ENCODE data around the gene MMP23B. TPM values are rescaled to one million over a fixed set of nuclear protein-coding genes. Genes with fewer than 3 reads are reported as not detected.
A peak's percentile ranks its signal among the peaks of the same experiment; 100 is the strongest.
"Not testable (repeated sequence)": the region's sequence is repeated elsewhere in the genome, so short reads cannot be mapped to it uniquely, and the experiment has no call there.

The MMP23B gene
- total RNA-seq (10 to 100 TPM; 15.5 to 74.5 TPM), polyA plus RNA-seq (100 to 1,000 TPM in 1 of 2 donors, 10 to 100 TPM in 1; 41.2 to 120 TPM)
- long read RNA-seq, donor 1, partial matches to known transcripts = 0 of 6 reads
- long read RNA-seq, donor 1, other reads (novel, unspliced or antisense) = 2 of 6 reads
- long read RNA-seq, donor 2, transcript MMP23B-201 (8 exons, 1,326 nt) = major isoform, 20 of 55 reads
- long read RNA-seq, donor 2, partial matches to known transcripts = 15 of 55 reads
- long read RNA-seq, donor 2, other reads (novel, unspliced or antisense) = 14 of 55 reads

DNA sequence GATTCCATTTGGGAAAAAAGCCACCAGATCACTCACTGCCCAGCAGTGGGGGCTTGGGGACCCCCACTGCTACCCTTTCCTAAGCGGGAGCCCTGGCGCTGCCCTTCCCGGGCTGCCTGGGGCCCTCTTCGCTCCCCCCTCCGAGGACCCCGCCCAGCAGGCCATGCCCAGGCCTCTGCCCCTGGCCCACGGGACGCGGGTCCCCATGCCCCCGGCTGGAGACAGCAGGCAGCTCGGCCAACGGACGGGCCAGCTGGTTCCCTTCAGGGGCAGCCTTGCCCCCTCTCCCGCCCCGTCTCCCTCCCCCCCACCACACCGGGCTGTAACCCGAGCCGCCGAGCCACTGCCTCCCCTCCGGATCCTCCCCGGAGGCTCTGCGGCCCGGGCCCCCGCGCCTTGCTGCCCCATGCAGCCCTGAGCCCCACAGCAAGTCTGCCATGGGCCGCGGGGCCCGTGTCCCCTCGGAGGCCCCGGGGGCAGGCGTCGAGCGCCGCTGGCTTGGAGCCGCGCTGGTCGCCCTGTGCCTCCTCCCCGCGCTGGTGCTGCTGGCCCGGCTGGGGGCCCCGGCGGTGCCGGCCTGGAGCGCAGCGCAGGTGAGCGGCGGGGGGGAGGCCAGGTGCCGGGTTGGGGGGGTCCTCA lies at the start of gene MMP23B:
Gene MMP23B, plus strand, starts transcription at position 392 of the 639 bp plus-strand sequence. Its CDS starts 46 bp downstream, at position 438.
- ATAC-seq (ENCODE audit: low FRiP score) (no peak), DNase-seq (peak; percentile 64 to 78)
- WGBS, 2 donors = 1% methylated on average over 28 to 48 of the region's 48 CpGs
- intact Hi-C loops (cut with DNase I) = no loop called here
- peaks cover 0 to 4% of the 10 kb centered on the region in 2 donors for H3K36me3 ChIP-seq (ENCODE audit: control insufficient read depth in 1 of 2, insufficient read depth in 2 of 2, low read length in 1 of 2)
- H3K9me3 ChIP-seq (ENCODE audit: control insufficient read depth, low read length) = no peaks in the 10 kb centered on the region
- H3K27ac ChIP-seq (ENCODE audit: low read depth in 1 of 2, low read length in 2 of 2) = peak within 1 kb of the TSS in 1 of 2 donors; percentile 42
- no peak within 1 kb of the TSS for H3K4me3 ChIP-seq (ENCODE audit: low read length in 2 of 2)
- H3K27me3 ChIP-seq (ENCODE audit: control insufficient read depth in 1 of 2, insufficient read depth in 2 of 2, low read length in 1 of 2) = no peaks in the 10 kb centered on the region
- H3K4me1 ChIP-seq (ENCODE audit: control insufficient read depth in 1 of 2, insufficient read depth in 2 of 2, low read length in 2 of 2) = no peaks in the 10 kb centered on the region

DNA sequence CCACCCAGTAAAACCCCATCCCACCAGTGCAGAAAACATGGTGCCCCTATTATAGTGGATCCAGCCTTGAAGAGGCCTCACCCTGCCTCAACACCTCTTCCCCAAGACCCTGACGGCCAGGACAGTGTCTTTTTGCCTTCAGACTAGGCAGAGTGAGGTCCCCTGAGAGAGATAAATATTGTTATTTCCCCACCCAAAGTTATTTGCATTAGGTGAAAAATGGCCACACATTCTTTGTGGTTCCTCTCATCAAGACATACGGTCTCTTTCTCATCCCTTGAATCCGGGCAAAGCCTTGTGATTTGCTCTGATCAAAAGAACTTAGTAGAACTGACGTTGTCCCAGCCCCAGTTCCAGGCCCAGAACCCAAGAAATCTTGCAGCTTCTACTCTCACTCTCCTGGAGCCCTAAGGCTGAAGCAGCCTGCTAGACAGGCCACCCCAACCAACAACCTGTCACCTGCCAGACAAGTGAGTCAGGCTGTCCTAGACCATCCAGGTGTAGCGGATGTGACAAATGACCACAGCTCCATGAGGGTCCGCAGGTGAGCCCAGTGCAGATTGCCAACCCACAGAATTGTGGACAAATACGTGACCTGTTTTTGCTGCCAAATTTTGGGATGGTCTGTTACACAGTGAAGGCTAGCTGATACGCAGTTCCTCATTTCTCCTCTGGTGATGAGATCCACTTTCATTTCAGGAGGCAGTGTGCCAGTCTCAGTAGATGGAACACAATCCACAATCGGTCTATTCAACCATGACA lies 49.2 kb upstream of the MMP23B start:
- ATAC-seq (ENCODE audit: low FRiP score) (no peak), DNase-seq (no peak)
- 61 to 68% methylated on average over 9 of the region's 9 CpGs for WGBS, 2 donors
- Histone ChIP-seq H3K4me3 (ENCODE audit: low read length in 2 of 2) (no peak overlapping the region), H3K27ac (ENCODE audit: low read depth in 1 of 2, low read length in 2 of 2) (no peak overlapping the region), H3K36me3 (ENCODE audit: control insufficient read depth in 1 of 2, insufficient read depth in 2 of 2, low read length in 1 of 2) (no peaks in the 10 kb centered on the region), H3K9me3 (ENCODE audit: control insufficient read depth, low read length) (no peaks in the 10 kb centered on the region), H3K4me1 (ENCODE audit: control insufficient read depth in 1 of 2, insufficient read depth in 2 of 2, low read length in 2 of 2) (no peaks in the 10 kb centered on the region), H3K27me3 (ENCODE audit: control insufficient read depth in 1 of 2, insufficient read depth in 2 of 2, low read length in 1 of 2) (no peaks in the 10 kb centered on the region)
- intact Hi-C loops (cut with DNase I) = no loop called here

DNA sequence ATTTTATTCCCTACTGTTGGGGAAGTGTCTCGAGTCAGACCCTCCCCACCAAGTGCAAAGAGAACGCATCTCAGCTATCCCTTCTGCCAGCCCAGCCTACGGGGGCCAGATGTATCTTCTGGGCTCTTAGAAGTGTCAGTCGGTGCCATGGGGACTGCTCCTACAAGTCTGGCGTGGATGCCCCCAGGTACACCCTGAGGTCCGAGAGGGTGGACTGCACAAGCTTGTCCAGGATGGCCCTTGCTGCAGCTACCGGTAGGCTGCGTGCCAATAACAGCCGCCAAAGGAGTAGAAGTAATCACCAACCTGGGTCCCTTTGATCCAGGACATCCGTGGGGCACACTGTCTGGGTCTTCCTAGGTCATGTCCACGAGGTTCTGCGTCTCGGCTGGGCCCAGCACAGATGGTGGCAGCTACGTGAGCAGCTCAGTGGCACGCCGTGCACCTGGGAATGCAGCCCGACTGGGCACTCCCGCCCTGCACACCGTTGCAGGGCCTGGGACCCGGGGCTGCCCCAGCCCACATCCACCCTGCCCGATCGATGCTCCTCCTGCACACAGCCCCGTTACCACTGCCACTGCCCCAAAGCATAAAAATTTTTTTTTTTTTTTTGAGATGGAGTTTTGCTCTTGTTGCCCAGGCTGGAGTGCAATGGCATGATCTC lies 48.5 kb upstream of the MMP23B start:
- H3K36me3 ChIP-seq (ENCODE audit: control insufficient read depth in 1 of 2, insufficient read depth in 2 of 2, low read length in 1 of 2) = no peaks in the 10 kb centered on the region
- no peak for ATAC-seq (ENCODE audit: low FRiP score)
- H3K27ac ChIP-seq (ENCODE audit: low read depth in 1 of 2, low read length in 2 of 2) = no peak overlapping the region
- H3K9me3 ChIP-seq (ENCODE audit: control insufficient read depth, low read length) = no peaks in the 10 kb centered on the region
- no peaks in the 10 kb centered on the region for H3K27me3 ChIP-seq (ENCODE audit: control insufficient read depth in 1 of 2, insufficient read depth in 2 of 2, low read length in 1 of 2)
- DNase-seq = no peak
- H3K4me1 ChIP-seq (ENCODE audit: control insufficient read depth in 1 of 2, insufficient read depth in 2 of 2, low read length in 2 of 2) = no peaks in the 10 kb centered on the region
- intact Hi-C loops (cut with DNase I) = no loop called here
- WGBS, 2 donors = 84 to 85% methylated on average over 23 of the region's 23 CpGs
- H3K4me3 ChIP-seq (ENCODE audit: low read length in 2 of 2) = no peak overlapping the region

DNA sequence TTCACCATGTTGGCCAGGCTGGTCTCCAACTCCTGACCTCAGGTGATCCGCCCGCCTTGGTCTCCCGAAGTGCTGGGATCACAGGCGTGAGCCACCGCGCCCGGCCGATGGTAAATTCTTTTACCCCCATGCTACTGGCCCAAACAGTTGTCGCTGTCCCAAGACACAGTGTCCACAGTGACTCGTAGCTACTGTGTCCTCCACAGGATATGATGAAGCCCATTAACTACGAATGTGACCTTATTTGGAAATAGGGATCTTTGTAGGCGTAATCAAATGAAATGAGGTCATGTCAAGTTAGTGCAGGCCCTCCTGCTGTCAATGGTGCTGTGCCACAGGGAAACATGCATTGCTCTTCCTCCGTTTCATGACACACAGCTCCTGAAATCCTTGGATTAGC lies 40.5 kb upstream of the MMP23B start:
- H3K36me3 ChIP-seq (ENCODE audit: control insufficient read depth in 1 of 2, insufficient read depth in 2 of 2, low read length in 1 of 2) = no peaks in the 10 kb centered on the region
- H3K4me3 ChIP-seq (ENCODE audit: low read length in 2 of 2) = no peak overlapping the region
- no peaks in the 10 kb centered on the region for H3K4me1 ChIP-seq (ENCODE audit: control insufficient read depth in 1 of 2, insufficient read depth in 2 of 2, low read length in 2 of 2)
- DNase-seq = no peak
- intact Hi-C loops (cut with DNase I) = no loop called here
- WGBS, 2 donors = 87 to 92% methylated on average over 13 of the region's 13 CpGs
- H3K27me3 ChIP-seq (ENCODE audit: control insufficient read depth in 1 of 2, insufficient read depth in 2 of 2, low read length in 1 of 2) = no peaks in the 10 kb centered on the region
- ATAC-seq (ENCODE audit: low FRiP score) = no peak
- H3K27ac ChIP-seq (ENCODE audit: low read depth in 1 of 2, low read length in 2 of 2) = no peak overlapping the region
- H3K9me3 ChIP-seq (ENCODE audit: control insufficient read depth, low read length) = no peaks in the 10 kb centered on the region

DNA sequence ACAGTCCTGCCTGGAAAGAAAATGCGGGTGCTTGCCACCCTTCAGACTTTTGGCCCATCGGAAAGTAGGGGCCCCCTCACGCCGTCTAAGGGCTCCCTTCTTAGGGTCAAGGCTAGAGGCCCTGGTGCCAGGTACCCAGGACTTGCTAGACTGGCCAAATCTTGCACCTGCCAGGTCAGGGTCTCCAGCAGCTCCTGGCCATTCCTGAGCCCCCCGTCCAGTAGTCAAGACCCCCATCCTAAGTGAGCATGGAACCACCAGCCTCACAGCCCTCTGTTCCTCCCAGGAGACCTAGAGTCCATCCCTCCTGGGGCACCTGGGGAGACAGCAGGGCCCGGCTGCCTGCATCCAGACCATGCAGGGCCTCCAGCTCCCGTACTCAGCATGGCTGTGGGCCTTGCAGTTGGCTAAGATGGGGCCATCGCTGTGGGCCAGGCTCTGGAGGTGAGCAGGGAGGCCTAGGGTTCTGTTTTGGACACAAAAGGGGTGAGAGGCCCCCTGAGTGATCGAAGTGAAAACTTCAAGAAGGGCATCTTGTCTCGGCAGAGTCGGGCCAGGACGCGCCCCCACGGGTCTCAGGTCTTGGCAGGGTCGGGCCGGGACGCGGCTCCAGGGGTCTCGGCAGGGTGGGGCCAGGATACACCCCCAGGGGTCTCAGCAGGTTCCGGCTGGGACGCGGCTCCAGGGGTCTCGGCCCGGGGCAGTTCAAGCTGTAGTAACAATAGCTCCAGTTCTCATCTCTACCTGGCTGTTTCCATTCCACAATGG lies 38.0 kb upstream of the MMP23B start:
- DNase-seq (no peak), ATAC-seq (ENCODE audit: low FRiP score) (no peak)
- 84 to 87% methylated on average over 24 of the region's 24 CpGs for WGBS, 2 donors
- Histone ChIP-seq H3K36me3 (ENCODE audit: control insufficient read depth in 1 of 2, insufficient read depth in 2 of 2, low read length in 1 of 2) (no peaks in the 10 kb centered on the region), H3K27ac (ENCODE audit: low read depth in 1 of 2, low read length in 2 of 2) (no peak overlapping the region), H3K4me3 (ENCODE audit: low read length in 2 of 2) (no peak overlapping the region), H3K27me3 (ENCODE audit: control insufficient read depth in 1 of 2, insufficient read depth in 2 of 2, low read length in 1 of 2) (no peaks in the 10 kb centered on the region), H3K4me1 (ENCODE audit: control insufficient read depth in 1 of 2, insufficient read depth in 2 of 2, low read length in 2 of 2) (no peaks in the 10 kb centered on the region), H3K9me3 (ENCODE audit: control insufficient read depth, low read length) (no peaks in the 10 kb centered on the region)
- intact Hi-C loops (cut with DNase I) = no loop called here

DNA sequence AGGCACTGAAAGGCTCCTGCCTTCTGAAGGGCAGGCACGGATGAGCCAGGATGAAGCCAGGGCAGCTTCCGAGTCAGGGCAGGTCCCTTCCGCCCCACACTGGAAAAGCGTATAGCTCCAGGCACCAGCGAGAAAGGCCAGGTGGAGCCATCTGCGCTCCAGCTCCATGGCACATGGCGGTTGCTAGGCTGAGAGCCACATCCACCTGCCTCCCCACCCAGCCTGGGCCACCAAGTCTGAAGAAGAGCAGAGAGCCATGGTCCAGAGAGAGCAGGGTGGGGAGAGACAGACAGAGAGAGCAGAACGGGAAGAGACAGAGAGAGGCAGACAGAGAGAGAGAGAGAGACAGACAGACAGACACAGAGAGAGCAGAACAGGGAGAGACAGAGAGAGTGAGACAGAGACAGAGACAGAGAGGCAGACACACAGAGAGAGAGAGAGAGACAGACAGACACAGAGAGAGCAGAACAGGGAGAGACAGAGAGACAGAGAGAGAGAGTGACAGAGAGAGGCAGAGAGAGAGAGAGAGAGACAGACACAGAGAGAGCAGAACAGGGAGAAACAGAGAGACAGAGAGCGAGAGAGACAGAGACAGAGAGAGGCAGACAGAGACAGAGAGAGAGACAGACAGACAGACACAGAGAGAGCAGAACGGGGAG lies 37.2 kb upstream of the MMP23B start:
- WGBS, 2 donors = 68 to 71% methylated on average over 10 of the region's 10 CpGs
- no peaks in the 10 kb centered on the region for H3K27me3 ChIP-seq (ENCODE audit: control insufficient read depth in 1 of 2, insufficient read depth in 2 of 2, low read length in 1 of 2)
- intact Hi-C loops (cut with DNase I) = no loop called here
- no peak overlapping the region for H3K27ac ChIP-seq (ENCODE audit: low read depth in 1 of 2, low read length in 2 of 2)
- no peaks in the 10 kb centered on the region for H3K36me3 ChIP-seq (ENCODE audit: control insufficient read depth in 1 of 2, insufficient read depth in 2 of 2, low read length in 1 of 2)
- no peak for ATAC-seq (ENCODE audit: low FRiP score)
- H3K4me1 ChIP-seq (ENCODE audit: control insufficient read depth in 1 of 2, insufficient read depth in 2 of 2, low read length in 2 of 2) = no peaks in the 10 kb centered on the region
- H3K4me3 ChIP-seq (ENCODE audit: low read length in 2 of 2) = no peak overlapping the region
- no peak for DNase-seq
- H3K9me3 ChIP-seq (ENCODE audit: control insufficient read depth, low read length) = no peaks in the 10 kb centered on the region

DNA sequence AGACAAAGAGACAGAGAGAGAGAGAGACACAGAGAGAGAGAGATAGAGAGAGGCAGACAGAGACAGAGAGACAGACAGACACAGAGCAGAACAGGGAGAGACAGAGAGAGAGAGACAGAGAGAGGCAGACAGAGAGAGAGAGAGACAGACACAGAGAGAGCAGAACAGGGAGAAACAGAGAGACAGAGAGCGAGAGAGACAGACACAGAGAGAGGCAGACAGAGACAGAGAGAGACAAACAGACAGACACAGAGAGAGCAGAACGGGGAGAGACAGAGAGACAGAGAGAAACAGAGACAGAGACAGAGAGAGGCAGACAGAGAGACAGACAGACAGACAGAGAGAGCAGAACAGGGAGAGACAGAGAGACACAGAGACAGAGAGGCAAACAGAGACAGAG lies 36.6 kb upstream of the MMP23B start:
- H3K27ac ChIP-seq (ENCODE audit: low read depth in 1 of 2, low read length in 2 of 2); H3K4me3 ChIP-seq (ENCODE audit: low read length in 2 of 2); H3K36me3 ChIP-seq (ENCODE audit: control insufficient read depth in 1 of 2, insufficient read depth in 2 of 2, low read length in 1 of 2); DNase-seq; H3K4me1 ChIP-seq (ENCODE audit: control insufficient read depth in 1 of 2, insufficient read depth in 2 of 2, low read length in 2 of 2); H3K27me3 ChIP-seq (ENCODE audit: control insufficient read depth in 1 of 2, insufficient read depth in 2 of 2, low read length in 1 of 2); intact Hi-C loops (cut with DNase I); ATAC-seq (ENCODE audit: low FRiP score); H3K9me3 ChIP-seq (ENCODE audit: control insufficient read depth, low read length): not testable (repeated sequence)
- WGBS, 2 donors = 84 to 85% methylated on average over 2 of the region's 2 CpGs
